GM12878 (cell line): ENCODE data around the gene NEURL3.
A peak's percentile ranks its signal among the peaks of the same experiment; 100 is the strongest.

ENCODE experiments used
- BHLHE40 ChIP-seq, 2 experiments: fragments of 450-650 bp in 1 of 2; IDR thresholded peaks; 2 replicates each; pipeline ENCODE4 v1.6.1; 2011 to 2017; ENCODE audit warnings: low read depth in 2 of 2, borderline replicate concordance in 1 of 2, improper control_type of control experiment in 1 of 2, low read length in 1 of 2, mild to moderate bottlenecking in 1 of 2
- EED ChIP-seq: sonication (generic); IDR thresholded peaks from 2 replicates; pipeline ENCODE4 v1.6.1; 2016; ENCODE audit warnings: antibody characterized with exemption, low read depth
- EZH2 ChIP-seq: IDR thresholded peaks from 2 replicates; pipeline ENCODE4 v1.6.1; 2012; ENCODE audit warnings: low read depth, mild to moderate bottlenecking, control low read depth, inconsistent platforms, low read length, borderline replicate concordance; ENCODE audit not compliant: control insufficient read depth
- KAT2A ChIP-seq: conservative IDR thresholded peaks from 2 replicates; pipeline ENCODE4 v1.6.1; 2011; ENCODE audit warnings: low read depth, low read length; ENCODE audit not compliant: control insufficient read depth
- POLR2A ChIP-seq: IDR thresholded peaks from 2 replicates; pipeline ENCODE4 v1.6.1; 2011; ENCODE audit warnings: low read depth, mild to moderate bottlenecking, low read length
- TARDBP ChIP-seq: IDR thresholded peaks from 2 replicates; pipeline ENCODE4 v1.6.1; 2016; ENCODE audit warnings: borderline replicate concordance
- TCF7 ChIP-seq: IDR thresholded peaks from 2 replicates; pipeline ENCODE4 v1.6.1; 2014; ENCODE audit warnings: antibody characterized with exemption, borderline replicate concordance
- ZZZ3 ChIP-seq: IDR thresholded peaks from 2 replicates; pipeline ENCODE4 v1.6.1; 2011; ENCODE audit warnings: low read depth; ENCODE audit not compliant: control insufficient read depth, insufficient read length
- TF ChIP-seq, protein P1 (sequence below): IDR thresholded peaks from 2 replicates; pipeline ENCODE4 v1.6.1; 2012; ENCODE audit warnings: improper control_type of control experiment, low read depth, low read length; ENCODE audit not compliant: insufficient replicate concordance
- TF ChIP-seq, protein P2 (sequence below), 3 experiments: IDR thresholded peaks in 2 of 3; conservative IDR thresholded peaks in 1 of 3; 2 replicates each; pipeline ENCODE4 v1.5.1; 2011; ENCODE audit warnings: low read depth in 3 of 3, low read length in 3 of 3, mild to moderate bottlenecking in 3 of 3, control low read depth in 2 of 3, moderate library complexity in 2 of 3, inconsistent platforms in 1 of 3, mixed read lengths in 1 of 3; ENCODE audit not compliant: control insufficient read depth in 2 of 3, insufficient read depth in 1 of 3; ENCODE audit errors: extremely low read depth in 1 of 3
- TF ChIP-seq, protein P3 (sequence below): fragments of 450-650 bp; IDR thresholded peaks from 2 replicates; pipeline ENCODE4 v1.6.1; 2018; ENCODE audit warnings: mild to moderate bottlenecking, low read depth, moderate library complexity; ENCODE audit not compliant: partially characterized antibody

DNA sequence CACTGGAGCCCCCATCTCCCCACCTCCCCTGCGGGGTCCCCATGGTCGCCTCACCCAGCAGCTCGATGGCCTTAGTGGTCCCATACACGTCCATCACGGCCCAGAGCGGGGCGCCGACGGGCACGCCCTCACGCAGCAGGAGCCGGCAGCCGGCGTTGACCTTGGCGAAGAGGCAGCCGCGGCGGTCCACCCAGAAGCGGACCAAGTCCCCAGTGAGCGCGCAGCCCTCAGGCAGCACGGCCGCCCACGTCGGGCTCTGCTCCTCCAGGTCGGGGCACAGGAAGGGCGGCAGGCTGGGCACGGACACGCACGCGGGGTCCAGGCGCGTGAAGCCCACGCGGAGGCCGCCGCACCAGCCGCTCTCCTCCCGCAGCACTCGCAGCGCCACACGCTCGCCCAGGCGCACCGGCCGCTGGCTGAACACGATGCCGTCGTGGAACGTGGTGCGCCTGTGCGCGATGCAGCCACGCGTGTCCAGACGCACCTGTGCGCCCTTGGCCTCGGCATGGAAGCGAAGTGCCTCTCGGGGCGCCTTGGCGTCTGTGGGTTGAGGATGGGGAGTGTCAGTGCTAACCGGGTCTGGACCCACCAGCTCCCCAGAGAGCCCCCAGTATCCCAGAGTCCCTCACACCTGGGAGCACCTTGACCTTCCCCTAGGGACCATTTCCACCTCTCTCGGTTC is 4.6 kb downstream of the NEURL3 start:
- TF ChIP-seq, protein P1, sequence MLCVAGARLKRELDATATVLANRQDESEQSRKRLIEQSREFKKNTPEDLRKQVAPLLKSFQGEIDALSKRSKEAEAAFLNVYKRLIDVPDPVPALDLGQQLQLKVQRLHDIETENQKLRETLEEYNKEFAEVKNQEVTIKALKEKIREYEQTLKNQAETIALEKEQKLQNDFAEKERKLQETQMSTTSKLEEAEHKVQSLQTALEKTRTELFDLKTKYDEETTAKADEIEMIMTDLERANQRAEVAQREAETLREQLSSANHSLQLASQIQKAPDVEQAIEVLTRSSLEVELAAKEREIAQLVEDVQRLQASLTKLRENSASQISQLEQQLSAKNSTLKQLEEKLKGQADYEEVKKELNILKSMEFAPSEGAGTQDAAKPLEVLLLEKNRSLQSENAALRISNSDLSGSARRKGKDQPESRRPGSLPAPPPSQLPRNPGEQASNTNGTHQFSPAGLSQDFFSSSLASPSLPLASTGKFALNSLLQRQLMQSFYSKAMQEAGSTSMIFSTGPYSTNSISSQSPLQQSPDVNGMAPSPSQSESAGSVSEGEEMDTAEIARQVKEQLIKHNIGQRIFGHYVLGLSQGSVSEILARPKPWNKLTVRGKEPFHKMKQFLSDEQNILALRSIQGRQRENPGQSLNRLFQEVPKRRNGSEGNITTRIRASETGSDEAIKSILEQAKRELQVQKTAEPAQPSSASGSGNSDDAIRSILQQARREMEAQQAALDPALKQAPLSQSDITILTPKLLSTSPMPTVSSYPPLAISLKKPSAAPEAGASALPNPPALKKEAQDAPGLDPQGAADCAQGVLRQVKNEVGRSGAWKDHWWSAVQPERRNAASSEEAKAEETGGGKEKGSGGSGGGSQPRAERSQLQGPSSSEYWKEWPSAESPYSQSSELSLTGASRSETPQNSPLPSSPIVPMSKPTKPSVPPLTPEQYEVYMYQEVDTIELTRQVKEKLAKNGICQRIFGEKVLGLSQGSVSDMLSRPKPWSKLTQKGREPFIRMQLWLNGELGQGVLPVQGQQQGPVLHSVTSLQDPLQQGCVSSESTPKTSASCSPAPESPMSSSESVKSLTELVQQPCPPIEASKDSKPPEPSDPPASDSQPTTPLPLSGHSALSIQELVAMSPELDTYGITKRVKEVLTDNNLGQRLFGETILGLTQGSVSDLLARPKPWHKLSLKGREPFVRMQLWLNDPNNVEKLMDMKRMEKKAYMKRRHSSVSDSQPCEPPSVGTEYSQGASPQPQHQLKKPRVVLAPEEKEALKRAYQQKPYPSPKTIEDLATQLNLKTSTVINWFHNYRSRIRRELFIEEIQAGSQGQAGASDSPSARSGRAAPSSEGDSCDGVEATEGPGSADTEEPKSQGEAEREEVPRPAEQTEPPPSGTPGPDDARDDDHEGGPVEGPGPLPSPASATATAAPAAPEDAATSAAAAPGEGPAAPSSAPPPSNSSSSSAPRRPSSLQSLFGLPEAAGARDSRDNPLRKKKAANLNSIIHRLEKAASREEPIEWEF, result no peak
- TF ChIP-seq, protein P2, sequence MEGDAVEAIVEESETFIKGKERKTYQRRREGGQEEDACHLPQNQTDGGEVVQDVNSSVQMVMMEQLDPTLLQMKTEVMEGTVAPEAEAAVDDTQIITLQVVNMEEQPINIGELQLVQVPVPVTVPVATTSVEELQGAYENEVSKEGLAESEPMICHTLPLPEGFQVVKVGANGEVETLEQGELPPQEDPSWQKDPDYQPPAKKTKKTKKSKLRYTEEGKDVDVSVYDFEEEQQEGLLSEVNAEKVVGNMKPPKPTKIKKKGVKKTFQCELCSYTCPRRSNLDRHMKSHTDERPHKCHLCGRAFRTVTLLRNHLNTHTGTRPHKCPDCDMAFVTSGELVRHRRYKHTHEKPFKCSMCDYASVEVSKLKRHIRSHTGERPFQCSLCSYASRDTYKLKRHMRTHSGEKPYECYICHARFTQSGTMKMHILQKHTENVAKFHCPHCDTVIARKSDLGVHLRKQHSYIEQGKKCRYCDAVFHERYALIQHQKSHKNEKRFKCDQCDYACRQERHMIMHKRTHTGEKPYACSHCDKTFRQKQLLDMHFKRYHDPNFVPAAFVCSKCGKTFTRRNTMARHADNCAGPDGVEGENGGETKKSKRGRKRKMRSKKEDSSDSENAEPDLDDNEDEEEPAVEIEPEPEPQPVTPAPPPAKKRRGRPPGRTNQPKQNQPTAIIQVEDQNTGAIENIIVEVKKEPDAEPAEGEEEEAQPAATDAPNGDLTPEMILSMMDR (IDR thresholded peaks at IDR 0.05 in 2 of 3, conservative IDR thresholded peaks at IDR 0.05 in 1 of 3; ENCODE audit: control insufficient read depth in 2 of 3, extremely low read depth in 1 of 3, insufficient read depth in 1 of 3, low read depth in 3 of 3, low read length in 3 of 3), result no peak
- TF ChIP-seq EED (no peak), BHLHE40 (IDR thresholded peaks at IDR 0.05; ENCODE audit: borderline replicate concordance in 1 of 2, low read depth in 2 of 2, low read length in 1 of 2) (peak in 1 of 2 experiments; percentile 37; a peak in 2 of 4 replicates), TARDBP (no peak), ZZZ3 (no peak), EZH2 (no peak), POLR2A (no peak), TCF7 (no peak), KAT2A (no peak)
- TF ChIP-seq, protein P3, sequence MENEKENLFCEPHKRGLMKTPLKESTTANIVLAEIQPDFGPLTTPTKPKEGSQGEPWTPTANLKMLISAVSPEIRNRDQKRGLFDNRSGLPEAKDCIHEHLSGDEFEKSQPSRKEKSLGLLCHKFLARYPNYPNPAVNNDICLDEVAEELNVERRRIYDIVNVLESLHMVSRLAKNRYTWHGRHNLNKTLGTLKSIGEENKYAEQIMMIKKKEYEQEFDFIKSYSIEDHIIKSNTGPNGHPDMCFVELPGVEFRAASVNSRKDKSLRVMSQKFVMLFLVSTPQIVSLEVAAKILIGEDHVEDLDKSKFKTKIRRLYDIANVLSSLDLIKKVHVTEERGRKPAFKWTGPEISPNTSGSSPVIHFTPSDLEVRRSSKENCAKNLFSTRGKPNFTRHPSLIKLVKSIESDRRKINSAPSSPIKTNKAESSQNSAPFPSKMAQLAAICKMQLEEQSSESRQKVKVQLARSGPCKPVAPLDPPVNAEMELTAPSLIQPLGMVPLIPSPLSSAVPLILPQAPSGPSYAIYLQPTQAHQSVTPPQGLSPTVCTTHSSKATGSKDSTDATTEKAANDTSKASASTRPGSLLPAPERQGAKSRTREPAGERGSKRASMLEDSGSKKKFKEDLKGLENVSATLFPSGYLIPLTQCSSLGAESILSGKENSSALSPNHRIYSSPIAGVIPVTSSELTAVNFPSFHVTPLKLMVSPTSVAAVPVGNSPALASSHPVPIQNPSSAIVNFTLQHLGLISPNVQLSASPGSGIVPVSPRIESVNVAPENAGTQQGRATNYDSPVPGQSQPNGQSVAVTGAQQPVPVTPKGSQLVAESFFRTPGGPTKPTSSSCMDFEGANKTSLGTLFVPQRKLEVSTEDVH, result no peak
